Loucy (cell line): ENCODE results near the gene EEFSEC.

ENCODE experiments used
- EZH2phosphoT487 ChIP-seq: fragments of 200-600 bp; IDR thresholded peaks from 2 replicates; pipeline ENCODE4 v1.6.1; 2018; ENCODE audit warnings: antibody characterized with exemption, mild to moderate bottlenecking, moderate library complexity, borderline replicate concordance
- TF ChIP-seq, protein P1 (sequence below): fragments of 200-600 bp; sonication (generic); conservative IDR thresholded peaks from 2 replicates; pipeline ENCODE4 v1.5.1; 2014; ENCODE audit warnings: mild to moderate bottlenecking, antibody characterized with exemption, low read length

DNA sequence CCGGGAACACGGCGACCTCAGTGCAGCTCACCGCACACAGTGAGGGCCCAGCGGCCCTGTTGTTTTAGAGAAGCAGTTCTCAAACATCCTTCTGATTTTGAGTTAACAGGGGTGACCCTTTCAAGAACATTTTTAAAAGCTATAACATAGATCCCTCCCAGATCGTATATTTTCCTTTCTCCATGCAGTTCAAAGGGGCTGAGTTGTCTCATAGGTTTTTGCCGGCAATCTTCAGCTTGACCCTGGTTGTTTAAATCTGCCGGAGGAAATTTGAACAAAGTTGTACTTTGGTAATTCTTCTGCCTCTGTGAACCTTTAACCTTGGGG is 14.3 kb downstream of the EEFSEC start:
- TF ChIP-seq, protein P1, sequence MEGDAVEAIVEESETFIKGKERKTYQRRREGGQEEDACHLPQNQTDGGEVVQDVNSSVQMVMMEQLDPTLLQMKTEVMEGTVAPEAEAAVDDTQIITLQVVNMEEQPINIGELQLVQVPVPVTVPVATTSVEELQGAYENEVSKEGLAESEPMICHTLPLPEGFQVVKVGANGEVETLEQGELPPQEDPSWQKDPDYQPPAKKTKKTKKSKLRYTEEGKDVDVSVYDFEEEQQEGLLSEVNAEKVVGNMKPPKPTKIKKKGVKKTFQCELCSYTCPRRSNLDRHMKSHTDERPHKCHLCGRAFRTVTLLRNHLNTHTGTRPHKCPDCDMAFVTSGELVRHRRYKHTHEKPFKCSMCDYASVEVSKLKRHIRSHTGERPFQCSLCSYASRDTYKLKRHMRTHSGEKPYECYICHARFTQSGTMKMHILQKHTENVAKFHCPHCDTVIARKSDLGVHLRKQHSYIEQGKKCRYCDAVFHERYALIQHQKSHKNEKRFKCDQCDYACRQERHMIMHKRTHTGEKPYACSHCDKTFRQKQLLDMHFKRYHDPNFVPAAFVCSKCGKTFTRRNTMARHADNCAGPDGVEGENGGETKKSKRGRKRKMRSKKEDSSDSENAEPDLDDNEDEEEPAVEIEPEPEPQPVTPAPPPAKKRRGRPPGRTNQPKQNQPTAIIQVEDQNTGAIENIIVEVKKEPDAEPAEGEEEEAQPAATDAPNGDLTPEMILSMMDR = no peak
- TF ChIP-seq EZH2phosphoT487 = no peak
